H1 (cell line): ENCODE measurements around the gene NECTIN2. TPM values are rescaled to one million over a fixed set of nuclear protein-coding genes. Genes with fewer than 3 reads are reported as not detected.

ENCODE experiments used
- CBX8 ChIP-seq: fragments of 300-800, 300-1000 bp; sonication (generic); IDR thresholded peaks from 2 replicates; pipeline ENCODE4 v1.7.1; 2016; ENCODE audit warnings: low read depth, low read length, borderline replicate concordance
- CEBPB ChIP-seq: IDR thresholded peaks from 2 replicates; pipeline ENCODE4 v1.6.1; 2012; ENCODE audit warnings: low read depth, low read length
- CHD2 ChIP-seq: IDR thresholded peaks from 2 replicates; pipeline ENCODE4 v1.6.1; 2012; ENCODE audit warnings: low read length, improper control_type of control experiment
- CREB1 ChIP-seq: IDR thresholded peaks from 2 replicates; pipeline ENCODE4 v1.6.1; 2012; ENCODE audit warnings: inconsistent platforms
- CTBP2 ChIP-seq: IDR thresholded peaks from 2 replicates; pipeline ENCODE4 v1.7.0; 2011; ENCODE audit warnings: borderline replicate concordance, mild to moderate bottlenecking, moderate library complexity, mixed read lengths, low read length; ENCODE audit not compliant: insufficient read depth, insufficient read length
- E2F6 ChIP-seq: IDR thresholded peaks from 2 replicates; pipeline ENCODE4 v1.6.1; 2012; ENCODE audit warnings: inconsistent platforms
- GTF2F1 ChIP-seq: IDR thresholded peaks from 2 replicates; pipeline ENCODE4 v1.6.1; 2012; ENCODE audit warnings: low read depth, low read length, improper control_type of control experiment, borderline replicate concordance
- JUN ChIP-seq: IDR thresholded peaks from 2 replicates; pipeline ENCODE4 v1.6.1; 2011; ENCODE audit warnings: low read depth, mild to moderate bottlenecking, improper control_type of control experiment, low read length
- JUND ChIP-seq: IDR thresholded peaks from 2 replicates; pipeline ENCODE4 v1.6.1; 2011; ENCODE audit warnings: mild to moderate bottlenecking, improper control_type of control experiment, low read length
- KDM1A ChIP-seq: fragments of 200-600, 300-600 bp; sonication (generic); IDR thresholded peaks from 2 replicates; pipeline ENCODE4 v1.7.1; 2016; ENCODE audit warnings: mild to moderate bottlenecking, low read length, borderline replicate concordance
- KDM4A ChIP-seq: IDR thresholded peaks from one replicate; pipeline ENCODE4 v1.7.1; 2012; ENCODE audit warnings: low read depth, mild to moderate bottlenecking, moderate library complexity, low read length, inconsistent platforms; ENCODE audit not compliant: severe bottlenecking
- MAX ChIP-seq: IDR thresholded peaks from 2 replicates; pipeline ENCODE4 v1.6.1; 2012; ENCODE audit warnings: inconsistent platforms
- NRF1 ChIP-seq: IDR thresholded peaks from 2 replicates; pipeline ENCODE4 v1.6.1; 2011; ENCODE audit warnings: mild to moderate bottlenecking, low read depth, low read length, improper control_type of control experiment
- POU5F1 ChIP-seq: IDR thresholded peaks from 2 replicates; pipeline ENCODE4 v1.6.1; 2011; ENCODE audit warnings: low read depth, mild to moderate bottlenecking, low read length, moderate library complexity
- RAD21 ChIP-seq, 2 experiments: IDR thresholded peaks in 1 of 2; conservative IDR thresholded peaks in 1 of 2; 2 replicates each; pipeline ENCODE4 v1.6.1; 2011; ENCODE audit warnings: low read depth in 2 of 2, low read length in 2 of 2, improper control_type of control experiment in 1 of 2, inconsistent platforms in 1 of 2, mild to moderate bottlenecking in 1 of 2, moderate library complexity in 1 of 2
- RFX5 ChIP-seq: IDR thresholded peaks from 2 replicates; pipeline ENCODE4 v1.6.1; 2011; ENCODE audit warnings: low read depth, low read length, improper control_type of control experiment, borderline replicate concordance
- RXRA ChIP-seq: IDR thresholded peaks from 2 replicates; pipeline ENCODE4 v1.6.1; 2011; ENCODE audit warnings: low read depth, mild to moderate bottlenecking, low read length, moderate library complexity; ENCODE audit not compliant: insufficient read depth
- SIX5 ChIP-seq: IDR thresholded peaks from 2 replicates; pipeline ENCODE4 v1.6.1; 2011; ENCODE audit warnings: mild to moderate bottlenecking, low read depth, low read length
- SRF ChIP-seq: IDR thresholded peaks from 2 replicates; pipeline ENCODE4 v1.6.1; 2011; ENCODE audit warnings: mild to moderate bottlenecking, low read depth, low read length, moderate library complexity
- TAF1 ChIP-seq: IDR thresholded peaks from 2 replicates; pipeline ENCODE4 v1.6.1; 2011; ENCODE audit warnings: mild to moderate bottlenecking, low read depth, low read length
- TBP ChIP-seq: IDR thresholded peaks from 2 replicates; pipeline ENCODE4 v1.6.1; 2011; ENCODE audit warnings: low read depth, low read length, improper control_type of control experiment
- TCF12 ChIP-seq: IDR thresholded peaks from 2 replicates; pipeline ENCODE4 v1.6.1; 2011; ENCODE audit warnings: low read depth, mild to moderate bottlenecking, low read length
- TEAD4 ChIP-seq: IDR thresholded peaks from 2 replicates; pipeline ENCODE4 v1.6.1; 2012; ENCODE audit warnings: low read depth, low read length, inconsistent platforms, mixed read lengths
- ZNF274 ChIP-seq: IDR thresholded peaks from 2 replicates; pipeline ENCODE4 v1.7.0; 2012; ENCODE audit warnings: low read length, borderline replicate concordance; ENCODE audit errors: extremely low read depth
- polyA plus RNA-seq, 7 experiments: library from polyadenylated mRNA; depleted of rRNA in 3 of 7; stranded (reverse) in 5 of 7; unstranded in 2 of 7; fragments of >200 nt in 5 of 7; fragments of 200-250 nt in 2 of 7; gene quantifications; 1 replicate in 5 of 7; 2 replicates in 1 of 7; 4 replicates in 1 of 7; pipeline versions ENCODE4 v1.2.1 to v1.2.3, GENCODE V29; 2011 to 2013; ENCODE audit warnings: missing spikeins in 2 of 7, mixed read lengths in 2 of 7
- total RNA-seq: library from RNA; stranded (reverse); fragmentation: NEBNext Ultra II Directional; extraction: Animal tissue kit (Norgen Biotek cat#: 25700); gene quantifications from 2 replicates; pipeline ENCODE4 v1.2.1, GENCODE V29; 2021

The NECTIN2 gene
- total and polyA plus RNA-seq, 2 of the 8 experiments (the other 6 are each of a cell fraction or from before 2014, with no cell fraction given): 184 to 237 TPM

- TF ChIP-seq RXRA (no peak), TCF12 (peak; percentile 64; the same call in 1 of the 2 replicates), KDM1A (no peak), TEAD4 (peak; percentile 100), RFX5 (no peak), ZNF274 (no peak), POU5F1 (no peak), NRF1 (no peak), MAX (peak; percentile 77), CTBP2 (no peak), SRF (no peak), JUND (no peak), JUN (no peak), CEBPB (no peak), E2F6 (peak; percentile 60), CHD2 (0 out of 2 replicates have a peak, but pooled peaks have one; percentile 1), TBP (no peak), TAF1 (no peak), SIX5 (no peak), GTF2F1 (no peak), CBX8 (no peak), CREB1 (no peak; the same call in 1 of the 2 replicates), RAD21 (IDR thresholded peaks at IDR 0.05 in 1 of 2, conservative IDR thresholded peaks at IDR 0.05 in 1 of 2; ENCODE audit: low read depth in 2 of 2, low read length in 2 of 2) (peak; percentile 77 to 84), KDM4A (no peak)
These were observed 38.2 kb upstream of the NECTIN2 start (continued) for GRCh38 chr19:44807652-44808462.
